HEK293 (cell line): ENCODE data around the gene NINJ1.

Experiments
- CTCF ChIA-PET: fragments of 350-600 bp; formaldehyde crosslinking; extraction: SDS; loops from one replicate; lab custom pipeline; 2021; ENCODE audit warnings: antibody characterized with exemption; lab: Yijun Ruan, JAX
- POLR2A ChIA-PET: fragments of 300-600 bp; formaldehyde crosslinking; extraction: SDS; loops from one replicate; lab custom pipeline; 2020; ENCODE audit warnings: antibody characterized with exemption, inconsistent platforms; lab: Yijun Ruan, JAX
- H3K27ac ChIP-seq: fragments of 200-500 bp; sonication (Bioruptor generic); 2 replicates; pipeline ENCODE4 v1.5.1; 2014; ENCODE audit warnings: low read depth, low read length, control low read depth, inconsistent platforms; ENCODE audit errors: extremely low read depth
- H3K36me3 ChIP-seq, 2 experiments: fragments of 200-500 bp in 1 of 2; sonication (Bioruptor generic) in 1 of 2; 1 replicate in 1 of 2; 2 replicates in 1 of 2; pipeline ENCODE4 v1.5.1; 2014 to 2017; ENCODE audit warnings: inconsistent platforms in 2 of 2, low read length in 2 of 2; ENCODE audit not compliant: control insufficient read depth in 2 of 2, insufficient read depth in 1 of 2
- H3K4me1 ChIP-seq: fragments of 200-500 bp; sonication (Bioruptor generic); 2 replicates; pipeline ENCODE4 v1.5.1; 2014; ENCODE audit warnings: mild to moderate bottlenecking, low read length, inconsistent platforms; ENCODE audit not compliant: control insufficient read depth, insufficient read depth
- H3K4me3 ChIP-seq: 2 replicates; pipeline ENCODE4 v1.5.1; 2011; ENCODE audit warnings: low read depth, mild to moderate bottlenecking, control low read depth, low read length, moderate library complexity
- H3K9me3 ChIP-seq: fragments of 200-500 bp; sonication (Bioruptor generic); 2 replicates; pipeline ENCODE4 v1.5.1; 2014; ENCODE audit warnings: low read depth, low read length, inconsistent platforms; ENCODE audit not compliant: control insufficient read depth, insufficient read depth
- PATZ1 ChIP-seq: fragments of 450-650 bp; formaldehyde crosslinking; IDR thresholded peaks from 2 replicates; pipeline ENCODE4 v1.5.1; 2016; ENCODE audit warnings: missing biosample characterization, missing genetic modification characterization
- SETDB1 ChIP-seq: IDR thresholded peaks from one replicate; pipeline ENCODE4 v1.6.1; 2017; ENCODE audit warnings: mild to moderate bottlenecking, low read length, moderate library complexity, mixed read lengths; ENCODE audit not compliant: insufficient read length
- SP3 ChIP-seq: fragments of 450-650 bp; formaldehyde crosslinking; IDR thresholded peaks from 2 replicates; pipeline ENCODE4 v1.5.1; 2016; ENCODE audit warnings: missing biosample characterization, missing genetic modification characterization
- ZBTB10 ChIP-seq: fragments of 450-650 bp; formaldehyde crosslinking; IDR thresholded peaks from 2 replicates; pipeline ENCODE4 v1.5.1; 2016; ENCODE audit warnings: missing biosample characterization, missing genetic modification characterization
- ZBTB17 ChIP-seq: fragments of 450-650 bp; formaldehyde crosslinking; IDR thresholded peaks from 2 replicates; pipeline ENCODE4 v1.5.1; 2016; ENCODE audit warnings: missing biosample characterization, missing genetic modification characterization
- ZNF518A ChIP-seq: fragments of 450-650 bp; formaldehyde crosslinking; conservative IDR thresholded peaks from 2 replicates; pipeline ENCODE4 v1.5.1; 2016; ENCODE audit warnings: low read depth, missing biosample characterization, missing genetic modification characterization
- ZNF521 ChIP-seq: fragments of 450-650 bp; formaldehyde crosslinking; IDR thresholded peaks from 2 replicates; pipeline ENCODE4 v1.5.1; 2017; ENCODE audit warnings: missing biosample characterization, mild to moderate bottlenecking, missing genetic modification characterization
- ZNF580 ChIP-seq: fragments of 450-650 bp; formaldehyde crosslinking; IDR thresholded peaks from 2 replicates; pipeline ENCODE4 v1.5.1; 2016; ENCODE audit warnings: missing biosample characterization, missing genetic modification characterization
- ZNF621 ChIP-seq: fragments of 450-650 bp; formaldehyde crosslinking; IDR thresholded peaks from 2 replicates; pipeline ENCODE4 v1.5.1; 2017; ENCODE audit warnings: missing biosample characterization, missing genetic modification characterization
- ZNF747 ChIP-seq: fragments of 450-650 bp; formaldehyde crosslinking; IDR thresholded peaks from 2 replicates; pipeline ENCODE4 v1.5.1; 2016; ENCODE audit warnings: missing biosample characterization, missing genetic modification characterization
- ZNF777 ChIP-seq: fragments of 450-650 bp; formaldehyde crosslinking; IDR thresholded peaks from 2 replicates; pipeline ENCODE4 v1.5.1; 2017; ENCODE audit warnings: missing biosample characterization, missing genetic modification characterization, borderline replicate concordance
- ZNF843 ChIP-seq: fragments of 450-650 bp; formaldehyde crosslinking; IDR thresholded peaks from 2 replicates; pipeline ENCODE4 v1.5.1; 2016; ENCODE audit warnings: missing biosample characterization, missing genetic modification characterization
- ZSCAN30 ChIP-seq: fragments of 450-650 bp; IDR thresholded peaks from 2 replicates; pipeline ENCODE4 v1.5.1; 2018; ENCODE audit warnings: missing biosample characterization, mild to moderate bottlenecking, missing genetic modification characterization, moderate library complexity
- TF ChIP-seq, protein P1 (sequence below): fragments of 450-650 bp; formaldehyde crosslinking; IDR thresholded peaks from 2 replicates; pipeline ENCODE4 v1.5.1; 2016; ENCODE audit warnings: missing biosample characterization, missing genetic modification characterization
- TF ChIP-seq, protein P2 (sequence below): fragments of 450-650 bp; formaldehyde crosslinking; conservative IDR thresholded peaks from 2 replicates; pipeline ENCODE4 v1.5.1; 2016; ENCODE audit warnings: low read depth, missing biosample characterization, missing genetic modification characterization

NINJ1 gene

GRCh38 chr9:93139365-93140182 lies 5.5 kb upstream of the NINJ1 start (continued):
- TF ChIP-seq ZNF747 (no peak), ZSCAN30 (no peak), SP3 (tag by site-specific recombination) (no peak), ZNF518A (tag by site-specific recombination) (no peak), ZNF521 (tag by site-specific recombination) (no peak), PATZ1 (tag by site-specific recombination) (no peak)

- Histone ChIP-seq H3K4me3 (no peak overlapping the region), H3K4me1 (no peaks in the 10 kb centered on the region), H3K27ac (no peak overlapping the region), H3K9me3 (no peaks in the 10 kb centered on the region), H3K36me3 (no peaks in the 10 kb centered on the region)
- ChIA-PET POLR2A (no interaction called here), CTCF (interaction anchor here (1.2 to 5.9 kb wide), 2 partner anchors 15 to 29 kb away, joined by 3 to 30 read pairs; no protein-coding TSS in a partner anchor)
- TF ChIP-seq ZNF843 (tag by site-specific recombination) (no peak), ZBTB17 (tag by site-specific recombination) (no peak), ZBTB10 (tag by site-specific recombination) (no peak), ZNF777 (tag by site-specific recombination) (no peak), ZNF580 (tag by site-specific recombination) (peak; percentile 62; the same call in 1 of the 2 replicates), ZNF621 (no peak), SETDB1 (peak; percentile 24)
- TF ChIP-seq, protein P1, sequence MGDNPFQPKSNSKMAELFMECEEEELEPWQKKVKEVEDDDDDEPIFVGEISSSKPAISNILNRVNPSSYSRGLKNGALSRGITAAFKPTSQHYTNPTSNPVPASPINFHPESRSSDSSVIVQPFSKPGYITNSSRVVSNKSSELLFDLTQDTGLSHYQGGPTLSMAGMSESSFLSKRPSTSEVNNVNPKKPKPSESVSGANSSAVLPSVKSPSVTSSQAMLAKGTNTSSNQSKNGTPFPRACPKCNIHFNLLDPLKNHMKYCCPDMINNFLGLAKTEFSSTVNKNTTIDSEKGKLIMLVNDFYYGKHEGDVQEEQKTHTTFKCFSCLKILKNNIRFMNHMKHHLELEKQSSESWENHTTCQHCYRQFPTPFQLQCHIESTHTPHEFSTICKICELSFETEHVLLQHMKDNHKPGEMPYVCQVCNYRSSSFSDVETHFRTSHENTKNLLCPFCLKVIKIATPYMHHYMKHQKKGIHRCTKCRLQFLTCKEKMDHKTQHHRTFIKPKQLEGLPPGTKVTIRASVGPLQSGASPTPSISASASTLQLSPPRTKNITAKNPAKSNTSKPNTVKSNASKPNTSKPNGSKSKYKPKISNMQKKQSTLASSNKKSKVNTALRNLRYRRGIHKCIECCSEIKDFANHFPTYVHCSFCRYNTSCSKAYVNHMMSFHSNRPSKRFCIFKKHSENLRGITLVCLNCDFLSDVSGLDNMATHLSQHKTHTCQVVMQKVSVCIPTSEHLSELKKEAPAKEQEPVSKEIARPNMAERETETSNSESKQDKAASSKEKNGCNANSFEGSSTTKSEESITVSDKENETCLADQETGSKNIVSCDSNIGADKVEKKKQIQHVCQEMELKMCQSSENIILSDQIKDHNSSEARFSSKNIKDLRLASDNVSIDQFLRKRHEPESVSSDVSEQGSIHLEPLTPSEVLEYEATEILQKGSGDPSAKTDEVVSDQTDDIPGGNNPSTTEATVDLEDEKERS (tag by site-specific recombination) = peak; percentile 79; the same call in 1 of the 2 replicates
- TF ChIP-seq, protein P2, sequence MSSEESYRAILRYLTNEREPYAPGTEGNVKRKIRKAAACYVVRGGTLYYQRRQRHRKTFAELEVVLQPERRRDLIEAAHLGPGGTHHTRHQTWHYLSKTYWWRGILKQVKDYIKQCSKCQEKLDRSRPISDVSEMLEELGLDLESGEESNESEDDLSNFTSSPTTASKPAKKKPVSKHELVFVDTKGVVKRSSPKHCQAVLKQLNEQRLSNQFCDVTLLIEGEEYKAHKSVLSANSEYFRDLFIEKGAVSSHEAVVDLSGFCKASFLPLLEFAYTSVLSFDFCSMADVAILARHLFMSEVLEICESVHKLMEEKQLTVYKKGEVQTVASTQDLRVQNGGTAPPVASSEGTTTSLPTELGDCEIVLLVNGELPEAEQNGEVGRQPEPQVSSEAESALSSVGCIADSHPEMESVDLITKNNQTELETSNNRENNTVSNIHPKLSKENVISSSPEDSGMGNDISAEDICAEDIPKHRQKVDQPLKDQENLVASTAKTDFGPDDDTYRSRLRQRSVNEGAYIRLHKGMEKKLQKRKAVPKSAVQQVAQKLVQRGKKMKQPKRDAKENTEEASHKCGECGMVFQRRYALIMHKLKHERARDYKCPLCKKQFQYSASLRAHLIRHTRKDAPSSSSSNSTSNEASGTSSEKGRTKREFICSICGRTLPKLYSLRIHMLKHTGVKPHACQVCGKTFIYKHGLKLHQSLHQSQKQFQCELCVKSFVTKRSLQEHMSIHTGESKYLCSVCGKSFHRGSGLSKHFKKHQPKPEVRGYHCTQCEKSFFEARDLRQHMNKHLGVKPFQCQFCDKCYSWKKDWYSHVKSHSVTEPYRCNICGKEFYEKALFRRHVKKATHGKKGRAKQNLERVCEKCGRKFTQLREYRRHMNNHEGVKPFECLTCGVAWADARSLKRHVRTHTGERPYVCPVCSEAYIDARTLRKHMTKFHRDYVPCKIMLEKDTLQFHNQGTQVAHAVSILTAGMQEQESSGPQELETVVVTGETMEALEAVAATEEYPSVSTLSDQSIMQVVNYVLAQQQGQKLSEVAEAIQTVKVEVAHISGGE (tag by site-specific recombination) = no peak
Measured at GRCh38 chr9:93138171-93138764, 4.2 kb upstream of the NINJ1 start.
